DND-41 (cell line): ENCODE data around the gene CERCAM.

Experiments
- EZH2 ChIP-seq: IDR thresholded peaks from 3 replicates; pipeline ENCODE4 v1.6.1; 2012; ENCODE audit warnings: borderline replicate concordance, low read depth, mild to moderate bottlenecking, moderate library complexity, low read length, inconsistent platforms; ENCODE audit not compliant: severe bottlenecking
- TF ChIP-seq, protein P1 (sequence below): IDR thresholded peaks from 2 replicates; pipeline ENCODE4 v1.5.1; 2012; ENCODE audit warnings: borderline replicate concordance, low read length, moderate library complexity, mild to moderate bottlenecking; ENCODE audit not compliant: poor library complexity, severe bottlenecking; ENCODE audit errors: extremely low read depth

DNA sequence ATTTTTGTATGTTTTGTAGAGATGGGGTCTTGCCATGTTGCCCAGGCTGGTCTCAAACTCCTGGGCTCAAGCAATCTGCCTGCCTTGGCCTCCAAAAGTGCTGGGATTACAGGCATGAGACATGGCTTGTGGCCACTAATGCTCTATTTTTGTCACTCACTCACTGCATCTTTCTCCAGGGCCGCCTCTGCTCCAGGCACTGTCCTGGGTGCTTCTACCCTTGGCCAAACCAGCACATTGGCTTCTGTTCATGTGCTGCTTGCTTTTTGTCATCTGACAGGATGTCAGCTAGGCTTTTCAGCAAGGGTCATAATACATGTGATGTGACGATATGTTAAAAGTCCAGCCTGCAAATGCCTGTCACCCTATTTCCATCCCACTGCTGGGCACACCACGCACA, 38.4 kb downstream of the CERCAM start:
- TF ChIP-seq, protein P1, sequence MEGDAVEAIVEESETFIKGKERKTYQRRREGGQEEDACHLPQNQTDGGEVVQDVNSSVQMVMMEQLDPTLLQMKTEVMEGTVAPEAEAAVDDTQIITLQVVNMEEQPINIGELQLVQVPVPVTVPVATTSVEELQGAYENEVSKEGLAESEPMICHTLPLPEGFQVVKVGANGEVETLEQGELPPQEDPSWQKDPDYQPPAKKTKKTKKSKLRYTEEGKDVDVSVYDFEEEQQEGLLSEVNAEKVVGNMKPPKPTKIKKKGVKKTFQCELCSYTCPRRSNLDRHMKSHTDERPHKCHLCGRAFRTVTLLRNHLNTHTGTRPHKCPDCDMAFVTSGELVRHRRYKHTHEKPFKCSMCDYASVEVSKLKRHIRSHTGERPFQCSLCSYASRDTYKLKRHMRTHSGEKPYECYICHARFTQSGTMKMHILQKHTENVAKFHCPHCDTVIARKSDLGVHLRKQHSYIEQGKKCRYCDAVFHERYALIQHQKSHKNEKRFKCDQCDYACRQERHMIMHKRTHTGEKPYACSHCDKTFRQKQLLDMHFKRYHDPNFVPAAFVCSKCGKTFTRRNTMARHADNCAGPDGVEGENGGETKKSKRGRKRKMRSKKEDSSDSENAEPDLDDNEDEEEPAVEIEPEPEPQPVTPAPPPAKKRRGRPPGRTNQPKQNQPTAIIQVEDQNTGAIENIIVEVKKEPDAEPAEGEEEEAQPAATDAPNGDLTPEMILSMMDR: no peak
- no peak for TF ChIP-seq EZH2
